IMR-90 (cell line): Measurements from ENCODE around the gene THUMPD2. TPM values are rescaled to one million over a fixed set of nuclear protein-coding genes. Genes with fewer than 3 reads are reported as not detected.
A peak's percentile ranks its signal among the peaks of the same experiment; 100 is the strongest.

Experiments used
- ATAC-seq: fragments of 200-7000 bp; cut with Tn5 transposase; 2 replicates; pipeline ENCODE4 v1.9.1; 2020; ENCODE audit warnings: low read depth, mild to moderate bottlenecking, moderate library complexity
- BruUV-seq: library from RNA; stranded (reverse); fragments of 400-500 nt; replicated peaks from 2 replicates; lab custom pipeline; 2021; lab: Mats Ljungman, UMichigan
- CTCF ChIA-PET: fragments of 300-600 bp; formaldehyde crosslinking; extraction: SDS; loops from one replicate; lab custom pipeline; 2021; ENCODE audit warnings: antibody characterized with exemption; lab: Yijun Ruan, JAX
- POLR2A ChIA-PET: fragments of 300-600 bp; sonication (Branson Sonifier 250); formaldehyde crosslinking; loops from one replicate; lab custom pipeline; 2022; ENCODE audit warnings: antibody characterized with exemption; ENCODE audit not compliant: unreplicated experiment; lab: Charles Lee
- DNase-seq: peaks from one replicate; pipeline ENCODE4 v3.0.0; 2013
- H2AFZ ChIP-seq: replicated peaks from 2 replicates; pipeline ENCODE3; 2013; ENCODE audit warnings: low read length, mild to moderate bottlenecking; ENCODE audit not compliant: poor library complexity
- H2AK5ac ChIP-seq: 2 replicates; pipeline ENCODE4 v1.6.1; 2013; ENCODE audit warnings: low read depth, low read length, inconsistent platforms
- H2AK9ac ChIP-seq: replicated peaks from 2 replicates; pipeline ENCODE3; 2013; ENCODE audit warnings: mild to moderate bottlenecking, low read depth, low read length, moderate library complexity; ENCODE audit not compliant: poor library complexity
- H2BK120ac ChIP-seq: 2 replicates; pipeline ENCODE4 v1.6.1; 2013; ENCODE audit warnings: low read depth, low read length, inconsistent platforms
- H2BK15ac ChIP-seq: 3 replicates; pipeline ENCODE4 v1.6.1; 2013; ENCODE audit warnings: low read depth, low read length, inconsistent platforms
- H2BK20ac ChIP-seq: 2 replicates; pipeline ENCODE4 v1.6.1; 2013; ENCODE audit warnings: low read depth, mild to moderate bottlenecking, inconsistent platforms, low read length, moderate library complexity
- H2BK5ac ChIP-seq: 2 replicates; pipeline ENCODE4 v1.6.1; 2013; ENCODE audit warnings: mild to moderate bottlenecking, low read depth, low read length, inconsistent platforms; ENCODE audit not compliant: poor library complexity, severe bottlenecking
- H3K14ac ChIP-seq: replicated peaks from 2 replicates; pipeline ENCODE4 v1.6.1; 2013; ENCODE audit warnings: low read depth, low read length, inconsistent platforms
- H3K18ac ChIP-seq: 2 replicates; pipeline ENCODE4 v1.6.1; 2013; ENCODE audit warnings: low read depth, low read length, control low read depth
- H3K23ac ChIP-seq: 2 replicates; pipeline ENCODE4 v1.6.1; 2013; ENCODE audit warnings: low read depth, low read length, inconsistent platforms
- H3K27ac ChIP-seq: 2 replicates; pipeline ENCODE4 v1.5.1; 2013; ENCODE audit warnings: mild to moderate bottlenecking, control low read depth, low read length; ENCODE audit not compliant: insufficient read depth
- H3K27me3 ChIP-seq: 2 replicates; pipeline ENCODE4 v1.6.1; 2013; ENCODE audit warnings: low read length; ENCODE audit not compliant: control insufficient read depth, insufficient read depth
- H3K36me3 ChIP-seq: 2 replicates; pipeline ENCODE4 v1.6.1; 2013; ENCODE audit warnings: low read length, mixed read lengths; ENCODE audit not compliant: control insufficient read depth, insufficient read depth
- H3K4ac ChIP-seq: 2 replicates; pipeline ENCODE4 v1.6.1; 2013; ENCODE audit warnings: low read depth, low read length, inconsistent platforms
- H3K4me1 ChIP-seq: 2 replicates; pipeline ENCODE4 v1.6.1; 2013; ENCODE audit warnings: low read length, mixed read lengths; ENCODE audit not compliant: control insufficient read depth, insufficient read depth
- H3K4me2 ChIP-seq: 2 replicates; pipeline ENCODE4 v1.6.1; 2013; ENCODE audit warnings: low read depth, mild to moderate bottlenecking, control low read depth, low read length, moderate library complexity
- H3K4me3 ChIP-seq: 2 replicates; pipeline ENCODE4 v1.5.1; 2013; ENCODE audit warnings: low read depth, mild to moderate bottlenecking, control low read depth, low read length, moderate library complexity; ENCODE audit not compliant: insufficient read depth
- H3K56ac ChIP-seq: 2 replicates; pipeline ENCODE4 v1.6.1; 2013; ENCODE audit warnings: low read length, inconsistent platforms; ENCODE audit not compliant: insufficient read depth; ENCODE audit errors: extremely low read depth
- H3K79me1 ChIP-seq, 2 experiments: 2 replicates each; pipeline ENCODE4 v1.6.1; 2013; ENCODE audit warnings: low read length in 2 of 2, inconsistent platforms in 1 of 2, low read depth in 1 of 2
- H3K9ac ChIP-seq: 2 replicates; pipeline ENCODE4 v1.6.1; 2013; ENCODE audit warnings: low read depth, low read length, control low read depth
- H3K9me1 ChIP-seq: 2 replicates; pipeline ENCODE4 v1.6.1; 2013; ENCODE audit warnings: low read length, inconsistent platforms; ENCODE audit not compliant: insufficient read depth
- H3K9me3 ChIP-seq: 2 replicates; pipeline ENCODE4 v1.6.1; 2013; ENCODE audit warnings: low read length; ENCODE audit not compliant: control insufficient read depth, insufficient read depth
- H4K20me1 ChIP-seq: 2 replicates; pipeline ENCODE4 v1.6.1; 2013; ENCODE audit warnings: low read length, inconsistent platforms; ENCODE audit not compliant: insufficient read depth
- H4K5ac ChIP-seq: 2 replicates; pipeline ENCODE4 v1.6.1; 2013; ENCODE audit warnings: mild to moderate bottlenecking, low read depth, low read length, control low read depth
- H4K8ac ChIP-seq, 2 experiments: 2 replicates each; pipeline ENCODE4 v1.6.1; 2013; ENCODE audit warnings: low read depth in 2 of 2, low read length in 2 of 2, control low read depth in 1 of 2, inconsistent platforms in 1 of 2
- H4K91ac ChIP-seq: 2 replicates; pipeline ENCODE4 v1.6.1; 2013; ENCODE audit warnings: low read depth, low read length, inconsistent platforms; ENCODE audit not compliant: insufficient read depth
- CEBPB ChIP-seq: IDR thresholded peaks from 2 replicates; pipeline ENCODE4 v1.6.1; 2012; ENCODE audit warnings: low read depth, low read length, improper control_type of control experiment
- CHD1 ChIP-seq: IDR thresholded peaks from 2 replicates; pipeline ENCODE4 v1.6.1; 2012; ENCODE audit warnings: low read depth, low read length, improper control_type of control experiment
- CTCF ChIP-seq: conservative IDR thresholded peaks from 2 replicates; pipeline ENCODE4 v1.5.1; 2012; ENCODE audit warnings: mild to moderate bottlenecking, low read depth, low read length, improper control_type of control experiment
- ELK1 ChIP-seq: fragments of 150-350 bp; IDR thresholded peaks from 2 replicates; pipeline ENCODE4 v1.6.1; 2016; ENCODE audit warnings: low read depth, mild to moderate bottlenecking, low read length, moderate library complexity, borderline replicate concordance
- FOS ChIP-seq: fragments of 150-350 bp; IDR thresholded peaks from 2 replicates; pipeline ENCODE4 v1.6.1; 2016; ENCODE audit warnings: low read depth, low read length
- MAZ ChIP-seq: IDR thresholded peaks from 2 replicates; pipeline ENCODE4 v1.6.1; 2012; ENCODE audit warnings: low read depth, mild to moderate bottlenecking, low read length, improper control_type of control experiment, moderate library complexity, borderline replicate concordance
- NFE2L2 ChIP-seq: fragments of 150-350 bp; IDR thresholded peaks from 2 replicates; pipeline ENCODE4 v1.6.1; 2016; ENCODE audit warnings: low read depth, mild to moderate bottlenecking, low read length
- RAD21 ChIP-seq: IDR thresholded peaks from 2 replicates; pipeline ENCODE4 v1.6.1; 2012; ENCODE audit warnings: low read length, improper control_type of control experiment
- SMC3 ChIP-seq: fragments of 150-350 bp; IDR thresholded peaks from 2 replicates; pipeline ENCODE4 v1.6.1; 2016; ENCODE audit warnings: low read depth, mild to moderate bottlenecking, antibody characterized with exemption, low read length, moderate library complexity
- WGBS, 2 experiments: methylation state at CpG; one replicate each; pipeline versions ENCODE4 v1.1.5 to v1.1.7; 2013; ENCODE audit warnings: missing lambda C conversion rate in 2 of 2; ENCODE audit not compliant: insufficient read length in 1 of 2; ENCODE audit errors: extremely low coverage in 2 of 2; 5-methylcytosine and 5-hydroxymethylcytosine counted together
- dilution Hi-C: fragments of 300-500 bp; cut with HindIII; formaldehyde crosslinking; loops from one replicate; pipeline ENCODE4 v1.14.3; 2018; ENCODE audit warnings: low sequenced_read_pairs; ENCODE audit not compliant: unreplicated experiment
- in situ Hi-C: fragments of 300-500 bp; cut with MboI; formaldehyde crosslinking; loops from 3 replicates; pipeline ENCODE4 v1.14.3; 2019; ENCODE audit warnings: low sequenced_read_pairs, inconsistent platforms, mixed read lengths
- intact Hi-C: fragments of 100-400 bp; cut with micrococcal nuclease; formaldehyde crosslinking; loops from 2 replicates; pipeline ENCODE4 v1.10.0; 2022
- polyA plus RNA-seq, 3 experiments: library from polyadenylated mRNA; depleted of rRNA; stranded (reverse); fragments of >200 nt; gene quantifications; 2 replicates each; pipeline ENCODE4 v1.2.3, GENCODE V29; 2012; ENCODE audit warnings: low replicate concordance in 1 of 3
- total RNA-seq: library from RNA; depleted of rRNA; stranded (reverse); fragments of >200 nt; gene quantifications from 2 replicates; pipeline ENCODE4 v1.2.3, GENCODE V29; 2012

THUMPD2 gene
- total and polyA plus RNA-seq, 2 of the 4 experiments (the other 2 are of a cell fraction), result 4.8 to 7.0 TPM

GRCh38 chr2:39739386-39739785 is 39.7 kb downstream of the THUMPD2 start:
- Histone ChIP-seq H3K4me1 (peaks cover 24% of the 10 kb centered on the region), H3K9ac (no peak overlapping the region), H4K5ac (no peak overlapping the region), H4K91ac (peak overlapping the region; percentile 33; the same call in 1 of the 2 replicates), H2AK9ac (no peak overlapping the region), H3K14ac (peak overlapping the region; percentile 23; the same call in 1 of the 2 replicates), H3K18ac (no peak overlapping the region; the same call in 1 of the 2 replicates), H3K9me3 (no peaks in the 10 kb centered on the region), H3K4me2 (no peak overlapping the region), H3K79me1 (peaks cover 13 to 42% of the 10 kb centered on the region in 2 experiments; a peak in 3 of 4 replicates), H3K4ac (peak overlapping the region; percentile 31; the same call in 1 of the 2 replicates), H3K27me3 (no peaks in the 10 kb centered on the region), H2BK5ac (peak overlapping the region; percentile 48), H4K20me1 (peaks cover 4% of the 10 kb centered on the region), H3K36me3 (peaks cover 4% of the 10 kb centered on the region; the same call in 1 of the 2 replicates), H3K23ac (no peak overlapping the region), H3K56ac (no peak overlapping the region), H3K27ac (no peak overlapping the region), H3K4me3 (no peak overlapping the region), H2BK120ac (peak overlapping the region; percentile 21; the same call in 1 of the 2 replicates), H2BK20ac (no peak overlapping the region; the same call in 1 of the 2 replicates), H2BK15ac (0 out of 3 replicates have a peak overlapping the region, but pooled peaks have one; percentile 26), H4K8ac (peak overlapping the region in 1 of 2 experiments; percentile 6; a peak in 1 of 4 replicates), H3K9me1 (peaks cover 17% of the 10 kb centered on the region), H2AFZ (no peak overlapping the region), H2AK5ac (peak overlapping the region; percentile 68; the same call in 1 of the 2 replicates)
- 100% methylated on average over 1 of the region's 5 CpGs; no CpG with 5 or more reads in 1 of the 2 experiments for WGBS, 2 experiments
- dilution Hi-C loops (no loop called here), in situ Hi-C loops (no loop called here), intact Hi-C loops (no loop called here)
- ChIA-PET POLR2A (no interaction called here), CTCF (interaction anchor here (0.8 to 1.3 kb wide), 2 partner anchors 11 to 151 kb away, joined by 3 read pairs; no protein-coding TSS in a partner anchor)
- no peak for TF ChIP-seq FOS
- TF ChIP-seq CTCF, result no peak
- TF ChIP-seq RAD21, result no peak
- TF ChIP-seq ELK1, result no peak
- TF ChIP-seq NFE2L2, result no peak
- no peak for TF ChIP-seq SMC3
- no peak for TF ChIP-seq MAZ
- TF ChIP-seq CHD1, result no peak
- TF ChIP-seq CEBPB, result no peak
- DNase-seq (no peak), ATAC-seq (no peak)
- no TSS peak for BruUV-seq
